Measurements from ENCODE around the gene PAF1. TPM values are rescaled to one million over a fixed set of nuclear protein-coding genes. Genes with fewer than 3 reads are reported as not detected.

The PAF1 gene
- total RNA-seq, 1 experiment from 2014 or later, result 59.0 TPM

DNA sequence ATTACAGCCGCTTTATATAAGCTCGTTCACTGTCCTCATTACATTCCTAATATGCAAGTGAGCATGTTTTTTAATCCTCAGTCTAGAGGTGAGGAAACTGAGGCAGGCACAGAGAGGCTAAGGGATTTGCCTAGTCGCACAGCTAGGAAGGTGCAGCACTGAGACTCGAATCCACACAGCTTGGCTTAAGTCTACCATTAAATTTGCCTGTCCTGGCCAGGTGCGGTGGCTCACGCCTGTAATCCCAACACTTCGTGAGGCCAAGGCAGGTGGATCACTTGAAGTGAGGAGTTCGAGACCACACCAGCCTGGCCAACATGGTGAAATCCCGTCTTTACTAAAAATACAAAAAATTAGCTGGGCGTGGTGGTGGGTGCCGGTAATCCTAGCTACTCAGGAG is 36.8 kb upstream of the PAF1 start:
- Histone ChIP-seq H3K9me3 (no peaks in the 10 kb centered on the region), H3K36me3 (ENCODE audit: control insufficient read depth, insufficient read depth, low read length) (peaks cover 5% of the 10 kb centered on the region), H3K4me1 (peaks cover 27% of the 10 kb centered on the region), H3K4me3 (ENCODE audit: low read depth, low read length) (no peak overlapping the region), H3K27me3 (replicated peaks; ENCODE audit: control insufficient read depth, insufficient read depth, low read length) (no peaks in the 10 kb centered on the region)
- Mint-ChIP-seq H3K4me1 (ENCODE audit: low read depth, unreplicated experiment) (no peaks in the 10 kb centered on the region), H3K27me3 (ENCODE audit: insufficient read depth, unreplicated experiment) (no peaks in the 10 kb centered on the region), H3K36me3 (ENCODE audit: insufficient read depth, unreplicated experiment) (peaks cover 60% of the 10 kb centered on the region), H3K9me3 (ENCODE audit: unreplicated experiment) (no peaks in the 10 kb centered on the region), H3K4me3 (ENCODE audit: unreplicated experiment) (no peak overlapping the region), H3K27ac (ENCODE audit: unreplicated experiment) (peak overlapping the region; percentile 79)
- no TSS peak for BruUV-seq (replicated peaks)
- intact Hi-C loops (cut with micrococcal nuclease; ENCODE audit: unreplicated experiment), result loop anchor here (1.0 kb wide), 1 partner anchor 15 kb away; the partner anchor contains the start of gene PLEKHG2
- ChIA-PET POLR2A (interaction anchor here (0.5 to 1.9 kb wide), 3 partner anchors 8 to 13 kb away, joined by 3 to 34 read pairs (median 7); partner anchors contain the start of gene RPS16), CTCF (interaction anchor here (0.6 to 1.7 kb wide), 5 partner anchors 12 to 921 kb away, joined by 3 to 9 read pairs (median 5); partner anchors contain the start of genes C19orf47 and PLD3)
- DNase-seq, result no peak
- no peak for TF ChIP-seq CTCF (IDR thresholded peaks at IDR 0.05; ENCODE audit: insufficient read depth in 1 of 2, low read depth in 1 of 2, low read length in 1 of 2, severe bottlenecking in 1 of 2, unreplicated experiment in 1 of 2)

DNA sequence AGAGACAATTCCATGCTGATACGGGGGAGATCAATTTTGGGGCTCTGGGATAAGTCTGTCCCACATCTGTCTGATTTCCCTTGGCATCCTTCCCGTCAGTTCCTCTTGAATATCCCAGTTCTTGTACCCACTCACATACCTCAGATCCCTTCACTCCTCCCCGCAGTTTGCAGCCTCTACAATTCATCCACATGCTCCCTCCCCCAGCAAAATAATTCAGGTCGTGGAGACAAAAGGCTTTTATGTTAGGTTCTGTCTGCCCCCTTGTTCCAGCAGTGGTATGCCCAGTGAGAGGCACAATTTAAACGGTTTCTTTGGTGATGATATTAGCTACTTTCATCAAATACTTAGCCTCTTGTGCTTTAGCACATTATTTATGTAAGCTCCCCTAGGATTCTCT is 35.3 kb upstream of the PAF1 start:
- H3K9me3 Mint-ChIP-seq (ENCODE audit: unreplicated experiment), result no peaks in the 10 kb centered on the region
- H3K36me3 Mint-ChIP-seq (ENCODE audit: insufficient read depth, unreplicated experiment), result peaks cover 58% of the 10 kb centered on the region
- intact Hi-C loops (cut with micrococcal nuclease; ENCODE audit: unreplicated experiment), result no loop called here
- BruUV-seq (replicated peaks), result TSS peak; percentile 9
- CTCF ChIA-PET, result no interaction called here
- Histone ChIP-seq H3K4me3 (ENCODE audit: low read depth, low read length) (no peak overlapping the region), H3K36me3 (ENCODE audit: control insufficient read depth, insufficient read depth, low read length) (peaks cover 5% of the 10 kb centered on the region), H3K4me1 (peaks cover 26% of the 10 kb centered on the region), H3K27me3 (replicated peaks; ENCODE audit: control insufficient read depth, insufficient read depth, low read length) (no peaks in the 10 kb centered on the region), H3K9me3 (no peaks in the 10 kb centered on the region)
- no peak for TF ChIP-seq CTCF (IDR thresholded peaks at IDR 0.05; ENCODE audit: insufficient read depth in 1 of 2, low read depth in 1 of 2, low read length in 1 of 2, severe bottlenecking in 1 of 2, unreplicated experiment in 1 of 2)
- POLR2A ChIA-PET, result interaction anchor here (1.9 kb wide), 1 partner anchor 10 kb away, joined by 34 read pairs; the partner anchor contains the start of gene RPS16
- DNase-seq, result no peak
- H3K4me1 Mint-ChIP-seq (ENCODE audit: low read depth, unreplicated experiment), result no peaks in the 10 kb centered on the region
- H3K27me3 Mint-ChIP-seq (ENCODE audit: insufficient read depth, unreplicated experiment), result no peaks in the 10 kb centered on the region
- H3K4me3 Mint-ChIP-seq (ENCODE audit: unreplicated experiment), result no peak overlapping the region
- no peak overlapping the region for H3K27ac Mint-ChIP-seq (ENCODE audit: unreplicated experiment)

DNA sequence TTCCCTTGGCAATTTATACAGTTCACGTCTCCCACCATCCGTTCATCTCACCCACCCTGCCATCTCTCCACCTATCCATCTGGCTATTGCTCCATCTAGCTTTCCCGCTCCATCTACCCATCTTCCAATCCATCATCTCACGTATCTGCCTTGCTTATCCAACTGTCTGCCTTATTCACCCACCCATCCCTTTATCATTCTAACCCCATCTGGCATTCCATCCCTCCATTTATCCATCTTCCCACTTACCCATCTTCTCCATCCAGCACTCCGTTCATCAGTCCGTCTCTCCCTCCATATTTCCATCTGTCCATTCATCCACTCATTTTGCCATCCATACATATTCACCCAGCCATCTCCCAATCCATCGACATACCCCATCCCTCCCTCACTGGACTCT is 34.8 kb upstream of the PAF1 start:
- POLR2A ChIA-PET, result interaction anchor here (1.5 kb wide), 1 partner anchor 10 kb away, joined by 11 read pairs; the partner anchor contains the start of gene RPS16
- no peak overlapping the region for H3K4me3 Mint-ChIP-seq (ENCODE audit: unreplicated experiment)
- Histone ChIP-seq H3K36me3 (ENCODE audit: control insufficient read depth, insufficient read depth, low read length) (peaks cover 5% of the 10 kb centered on the region), H3K4me1 (peaks cover 22% of the 10 kb centered on the region), H3K4me3 (ENCODE audit: low read depth, low read length) (no peak overlapping the region), H3K9me3 (no peaks in the 10 kb centered on the region), H3K27me3 (replicated peaks; ENCODE audit: control insufficient read depth, insufficient read depth, low read length) (no peaks in the 10 kb centered on the region)
- BruUV-seq (replicated peaks), result no TSS peak
- no peak overlapping the region for H3K27ac Mint-ChIP-seq (ENCODE audit: unreplicated experiment)
- H3K4me1 Mint-ChIP-seq (ENCODE audit: low read depth, unreplicated experiment), result no peaks in the 10 kb centered on the region
- H3K36me3 Mint-ChIP-seq (ENCODE audit: insufficient read depth, unreplicated experiment), result peaks cover 58% of the 10 kb centered on the region
- no peak for TF ChIP-seq CTCF (IDR thresholded peaks at IDR 0.05; ENCODE audit: insufficient read depth in 1 of 2, low read depth in 1 of 2, low read length in 1 of 2, severe bottlenecking in 1 of 2, unreplicated experiment in 1 of 2)
- H3K27me3 Mint-ChIP-seq (ENCODE audit: insufficient read depth, unreplicated experiment), result no peaks in the 10 kb centered on the region
- intact Hi-C loops (cut with micrococcal nuclease; ENCODE audit: unreplicated experiment), result no loop called here
- no peak for DNase-seq
- CTCF ChIA-PET, result no interaction called here
- no peaks in the 10 kb centered on the region for H3K9me3 Mint-ChIP-seq (ENCODE audit: unreplicated experiment)
